ENCODE data around the gene SGIP1. TPM values are rescaled to one million over a fixed set of nuclear protein-coding genes. Genes with fewer than 3 reads are reported as not detected.

SGIP1 gene
- total and polyA plus RNA-seq, 8 donors, result 0.31 to 2.3 (median 1.1) TPM

GRCh38 chr1:66671455-66671854 lies 137.5 kb downstream of the SGIP1 start:
- no peak overlapping the region for H3K4me3 ChIP-seq
- ATAC-seq (no peak), FAIRE-seq (no peak), DNase-seq (no peak)
- H3K4me1 ChIP-seq, result no peaks in the 10 kb centered on the region
- WGBS, 2 donors, result 70 to 71% methylated on average over 1 of the region's 1 CpG
- H3K9me3 ChIP-seq, result no peaks in the 10 kb centered on the region
- intact Hi-C loops (cut with DNase I), result no loop called here
- TF ChIP-seq CTCF (IDR thresholded peaks at IDR 0.05), result no peak
- H3K36me3 ChIP-seq, result no peaks in the 10 kb centered on the region
- H3K27ac ChIP-seq, result no peak overlapping the region
- H3K27me3 ChIP-seq, result no peaks in the 10 kb centered on the region

DNA sequence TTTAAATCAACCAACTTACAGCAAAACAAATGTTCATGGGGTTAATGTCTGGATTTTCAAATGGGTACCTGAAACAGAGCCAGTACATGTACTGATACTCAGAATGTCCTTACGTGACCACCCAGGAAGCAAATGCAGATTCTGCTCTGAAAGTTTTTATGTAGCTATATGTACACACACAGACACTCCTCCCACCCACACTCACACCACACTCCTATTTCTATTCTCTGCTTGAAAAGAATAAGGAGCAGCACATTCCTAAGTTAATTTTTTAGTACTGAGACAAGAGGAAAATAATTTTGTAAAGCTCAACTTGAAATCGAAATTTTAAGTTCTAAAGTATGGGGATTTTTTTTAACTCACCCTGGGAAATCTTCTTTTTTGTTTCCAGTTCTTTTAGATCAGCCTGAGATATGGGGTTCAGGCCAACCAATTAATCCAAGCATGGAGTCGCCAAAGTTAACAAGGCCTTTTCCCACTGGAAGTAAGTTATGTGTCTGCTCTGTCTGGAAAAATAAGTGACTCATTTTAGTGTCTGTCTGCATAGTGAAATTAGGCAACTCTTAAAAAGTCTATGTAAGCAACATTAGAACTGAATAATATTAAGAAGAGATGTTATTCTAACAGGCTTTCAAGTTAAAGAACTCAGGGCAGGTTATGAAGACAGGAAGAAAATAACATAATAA lies 142.8 kb downstream of the SGIP1 start:
- no peaks in the 10 kb centered on the region for H3K9me3 ChIP-seq
- no peaks in the 10 kb centered on the region for H3K4me1 ChIP-seq
- WGBS, 2 donors, result 60 to 62% methylated on average over 3 of the region's 3 CpGs
- H3K4me3 ChIP-seq, result no peak overlapping the region
- no peaks in the 10 kb centered on the region for H3K36me3 ChIP-seq
- ATAC-seq, result peak in 3 of 4 donors; percentile 42 to 57 (median 56)
- no peak for TF ChIP-seq CTCF (IDR thresholded peaks at IDR 0.05)
- no peak for DNase-seq
- no peak overlapping the region for H3K27ac ChIP-seq
- no peaks in the 10 kb centered on the region for H3K27me3 ChIP-seq
- intact Hi-C loops (cut with DNase I), result no loop called here
- FAIRE-seq, result no peak

GRCh38 chr1:66678146-66678545 lies 144.2 kb downstream of the SGIP1 start:
- no peak for DNase-seq
- Histone ChIP-seq H3K27ac (no peak overlapping the region), H3K4me1 (no peaks in the 10 kb centered on the region), H3K36me3 (no peaks in the 10 kb centered on the region), H3K4me3 (no peak overlapping the region), H3K27me3 (no peaks in the 10 kb centered on the region), H3K9me3 (no peaks in the 10 kb centered on the region)
- no peak for FAIRE-seq
- intact Hi-C loops (cut with DNase I), result no loop called here
- TF ChIP-seq CTCF (IDR thresholded peaks at IDR 0.05), result no peak
- WGBS, 2 donors, result 86 to 93% methylated on average over 1 of the region's 1 CpG
- ATAC-seq, result no peak

DNA sequence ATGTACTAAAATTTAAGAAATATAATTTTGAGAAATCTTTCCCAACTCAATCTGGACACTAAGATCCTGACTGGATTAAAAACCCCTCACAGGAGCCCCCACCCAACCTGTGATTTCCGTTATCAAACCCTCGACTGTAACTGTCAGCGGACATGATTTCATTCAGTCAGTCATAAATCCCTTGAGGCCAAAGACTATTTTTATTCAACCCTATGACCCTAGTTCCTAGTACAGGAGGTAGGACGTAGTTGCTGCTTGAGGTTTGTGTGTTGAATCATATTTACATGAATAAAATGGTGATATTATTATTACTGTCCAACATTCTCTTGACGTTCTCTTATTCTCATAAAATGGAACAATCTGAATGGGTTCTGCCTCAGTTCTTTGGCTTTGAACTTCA lies 145.2 kb downstream of the SGIP1 start:
- intact Hi-C loops (cut with DNase I), result no loop called here
- 68 to 82% methylated on average over 5 of the region's 5 CpGs for WGBS, 2 donors
- DNase-seq (no peak), ATAC-seq (no peak), FAIRE-seq (no peak)
- no peaks in the 10 kb centered on the region for H3K27me3 ChIP-seq
- H3K4me1 ChIP-seq, result no peaks in the 10 kb centered on the region
- no peaks in the 10 kb centered on the region for H3K36me3 ChIP-seq
- H3K27ac ChIP-seq, result no peak overlapping the region
- TF ChIP-seq CTCF (IDR thresholded peaks at IDR 0.05), result no peak
- no peaks in the 10 kb centered on the region for H3K9me3 ChIP-seq
- no peak overlapping the region for H3K4me3 ChIP-seq

- no peaks in the 10 kb centered on the region for H3K4me1 ChIP-seq
- H3K27me3 ChIP-seq, result no peaks in the 10 kb centered on the region
- no peaks in the 10 kb centered on the region for H3K36me3 ChIP-seq
- FAIRE-seq (no peak), DNase-seq (no peak), ATAC-seq (no peak)
- no peak overlapping the region for H3K4me3 ChIP-seq
- intact Hi-C loops (cut with DNase I), result no loop called here
- no peaks in the 10 kb centered on the region for H3K9me3 ChIP-seq
- no peak overlapping the region for H3K27ac ChIP-seq
- no peak for TF ChIP-seq CTCF (IDR thresholded peaks at IDR 0.05)
- WGBS, 2 donors, result 91 to 96% methylated on average over 2 of the region's 2 CpGs
Observed at GRCh38 chr1:66681686-66682085, 147.7 kb downstream of the SGIP1 start.
